CD4-positive, alpha-beta T cell (primary cell): ENCODE results near the gene KCNH1. TPM values are rescaled to one million over a fixed set of nuclear protein-coding genes. Genes with fewer than 3 reads are reported as not detected.

Experiments
- ATAC-seq: fragments of 200-7000 bp; cut with Tn5 transposase; one replicate; pipeline ENCODE4 v1.10.0; 2022; ENCODE audit warnings: mild to moderate bottlenecking; ENCODE audit not compliant: poor library complexity
- CTCF ChIA-PET: fragments of 350-600 bp; sonication (Branson Sonifier 250); formaldehyde crosslinking; loops from one replicate; lab custom pipeline; 2021; ENCODE audit warnings: antibody characterized with exemption, inconsistent platforms; lab: Charles Lee
- POLR2A ChIA-PET: fragments of 350-600 bp; sonication (Branson Sonifier 250); formaldehyde crosslinking; loops from one replicate; lab custom pipeline; 2021; ENCODE audit warnings: antibody characterized with exemption, inconsistent platforms; lab: Charles Lee
- DNase-seq, 14 experiments: peaks; one replicate each; pipeline ENCODE4 v3.0.0-alpha.2; 2013 to 2020; ENCODE audit warnings: mixed read lengths in 2 of 14
- H3K27ac ChIP-seq, 2 donors: one replicate each; pipeline versions ENCODE4 v1.5.1 to v1.7.0; 2013; ENCODE audit warnings: low read length in 2 of 2, low read depth in 1 of 2, mild to moderate bottlenecking in 1 of 2
- H3K27me3 ChIP-seq, 2 experiments: 1 replicate in 1 of 2; 2 replicates in 1 of 2; pipeline versions ENCODE4 v1.6.1 to v1.7.0; 2013; ENCODE audit warnings: low read length in 2 of 2, control low read depth in 1 of 2, mild to moderate bottlenecking in 1 of 2, moderate library complexity in 1 of 2; ENCODE audit not compliant: insufficient read depth in 2 of 2, control insufficient read depth in 1 of 2
- H3K36me3 ChIP-seq: one replicate; pipeline ENCODE4 v1.6.1; 2013; ENCODE audit warnings: low read length, control low read depth; ENCODE audit not compliant: insufficient read depth
- H3K4me1 ChIP-seq: one replicate; pipeline ENCODE4 v1.6.1; 2013; ENCODE audit warnings: low read length, control low read depth; ENCODE audit not compliant: insufficient read depth
- H3K4me3 ChIP-seq: one replicate; pipeline ENCODE4 v1.5.1; 2013; ENCODE audit warnings: mild to moderate bottlenecking, low read length, moderate library complexity
- H3K9me3 ChIP-seq, 2 experiments: 1 replicate in 1 of 2; 2 replicates in 1 of 2; pipeline versions ENCODE4 v1.6.1 to v1.7.0; 2013; ENCODE audit warnings: low read length in 2 of 2, mild to moderate bottlenecking in 2 of 2, control low read depth in 1 of 2, moderate library complexity in 1 of 2; ENCODE audit not compliant: control insufficient read depth in 1 of 2, insufficient read depth in 1 of 2
- H3K27ac Mint-ChIP-seq: one replicate; pipeline ENCODE4 v1.8.0; 2020; ENCODE audit warnings: mixed read lengths
- H3K27me3 Mint-ChIP-seq: one replicate; pipeline ENCODE4 v1.8.0; 2021; ENCODE audit warnings: mixed read lengths
- H3K36me3 Mint-ChIP-seq: one replicate; pipeline ENCODE4 v1.8.0; 2021; ENCODE audit warnings: low read depth, mixed read lengths
- H3K4me1 Mint-ChIP-seq: one replicate; pipeline ENCODE4 v1.8.0; 2021; ENCODE audit warnings: low read depth, mixed read lengths
- H3K4me3 Mint-ChIP-seq: one replicate; pipeline ENCODE4 v1.8.0; 2020; ENCODE audit warnings: mild to moderate bottlenecking, mixed read lengths
- H3K9me3 Mint-ChIP-seq: one replicate; pipeline ENCODE4 v1.8.0; 2020; ENCODE audit warnings: mixed read lengths
- intact Hi-C, 2 experiments: fragments of 100-400 bp; cut with DNase I in 1 of 2; cut with micrococcal nuclease in 1 of 2; formaldehyde crosslinking; loops; one replicate each; pipeline versions ENCODE4 v1.15.1 to v1.9.0; 2023 to 2025; cut with DNase I, micrococcal nuclease
- total RNA-seq, 174 experiments: library from RNA in 2 of 174; stranded (reverse) in 2 of 174; gene quantifications; one replicate each; pipeline ENCODE4 v1.2.3 and lab custom pipeline; 2021 to 2026
- TF ChIP-seq, protein P1 (sequence below): fragments of 200-600 bp; IDR thresholded peaks from one replicate; pipeline ENCODE4 v1.8.0; 2022; ENCODE audit warnings: antibody characterized with exemption, mild to moderate bottlenecking

KCNH1 gene
- total RNA-seq, 2 experiments from 2014 or later = not detected

DNA sequence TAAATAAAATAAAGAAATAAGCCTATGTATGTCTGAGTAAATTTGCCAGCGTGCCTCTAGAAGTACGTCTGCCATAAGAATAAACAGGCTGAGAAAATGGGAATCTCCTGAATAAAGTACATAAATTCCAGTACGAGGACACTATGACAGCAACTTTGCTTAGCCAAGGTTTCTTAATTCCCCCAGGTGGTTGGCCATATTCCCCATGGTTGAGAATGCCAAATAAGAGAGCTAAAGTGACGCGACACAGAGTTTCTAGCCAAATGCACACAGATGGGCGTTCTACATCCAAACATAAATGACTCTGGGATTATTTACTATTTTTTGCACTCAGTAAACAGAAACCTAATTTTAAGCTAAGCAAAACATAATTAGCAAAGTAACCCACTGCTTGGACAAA lies 19.5 kb downstream of the KCNH1 start:
- Histone ChIP-seq H3K4me3 (no peak overlapping the region), H3K9me3 (peaks cover 0 to 5% of the 10 kb centered on the region in 2 experiments), H3K4me1 (no peaks in the 10 kb centered on the region), H3K36me3 (no peaks in the 10 kb centered on the region), H3K27me3 (peaks cover 11 to 14% of the 10 kb centered on the region in 2 experiments), H3K27ac (no peak overlapping the region)
- intact Hi-C loops = no loop called here
- DNase-seq (no peak), ATAC-seq (no peak)
- POLR2A ChIA-PET = no interaction called here
- Mint-ChIP-seq H3K4me3 (no peak overlapping the region), H3K27me3 (peaks cover 61% of the 10 kb centered on the region), H3K27ac (no peak overlapping the region), H3K4me1 (no peaks in the 10 kb centered on the region), H3K36me3 (no peaks in the 10 kb centered on the region), H3K9me3 (no peaks in the 10 kb centered on the region)
- TF ChIP-seq, protein P1, sequence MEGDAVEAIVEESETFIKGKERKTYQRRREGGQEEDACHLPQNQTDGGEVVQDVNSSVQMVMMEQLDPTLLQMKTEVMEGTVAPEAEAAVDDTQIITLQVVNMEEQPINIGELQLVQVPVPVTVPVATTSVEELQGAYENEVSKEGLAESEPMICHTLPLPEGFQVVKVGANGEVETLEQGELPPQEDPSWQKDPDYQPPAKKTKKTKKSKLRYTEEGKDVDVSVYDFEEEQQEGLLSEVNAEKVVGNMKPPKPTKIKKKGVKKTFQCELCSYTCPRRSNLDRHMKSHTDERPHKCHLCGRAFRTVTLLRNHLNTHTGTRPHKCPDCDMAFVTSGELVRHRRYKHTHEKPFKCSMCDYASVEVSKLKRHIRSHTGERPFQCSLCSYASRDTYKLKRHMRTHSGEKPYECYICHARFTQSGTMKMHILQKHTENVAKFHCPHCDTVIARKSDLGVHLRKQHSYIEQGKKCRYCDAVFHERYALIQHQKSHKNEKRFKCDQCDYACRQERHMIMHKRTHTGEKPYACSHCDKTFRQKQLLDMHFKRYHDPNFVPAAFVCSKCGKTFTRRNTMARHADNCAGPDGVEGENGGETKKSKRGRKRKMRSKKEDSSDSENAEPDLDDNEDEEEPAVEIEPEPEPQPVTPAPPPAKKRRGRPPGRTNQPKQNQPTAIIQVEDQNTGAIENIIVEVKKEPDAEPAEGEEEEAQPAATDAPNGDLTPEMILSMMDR = no peak
- CTCF ChIA-PET = no interaction called here

DNA sequence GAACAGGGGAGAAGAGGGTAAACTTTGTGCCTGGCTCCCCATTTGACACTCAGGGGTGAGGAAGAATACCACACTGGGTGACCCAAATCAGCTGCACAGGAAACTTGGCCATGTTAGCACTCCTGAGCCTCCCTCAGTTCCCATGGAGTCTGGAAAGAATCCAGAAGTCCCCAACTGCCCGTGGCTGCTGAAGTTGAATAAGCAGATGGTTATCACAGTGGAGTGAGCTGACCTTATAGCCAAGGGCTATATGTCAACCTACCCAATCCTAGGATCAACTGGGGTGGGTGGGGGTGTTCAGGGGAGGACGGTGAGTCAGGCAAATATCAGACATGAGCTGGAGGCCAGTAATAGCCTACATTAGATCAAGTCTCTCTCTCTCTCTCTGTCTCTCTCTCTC lies 20.4 kb downstream of the KCNH1 start:
- CTCF ChIA-PET = no interaction called here
- POLR2A ChIA-PET = no interaction called here

DNA sequence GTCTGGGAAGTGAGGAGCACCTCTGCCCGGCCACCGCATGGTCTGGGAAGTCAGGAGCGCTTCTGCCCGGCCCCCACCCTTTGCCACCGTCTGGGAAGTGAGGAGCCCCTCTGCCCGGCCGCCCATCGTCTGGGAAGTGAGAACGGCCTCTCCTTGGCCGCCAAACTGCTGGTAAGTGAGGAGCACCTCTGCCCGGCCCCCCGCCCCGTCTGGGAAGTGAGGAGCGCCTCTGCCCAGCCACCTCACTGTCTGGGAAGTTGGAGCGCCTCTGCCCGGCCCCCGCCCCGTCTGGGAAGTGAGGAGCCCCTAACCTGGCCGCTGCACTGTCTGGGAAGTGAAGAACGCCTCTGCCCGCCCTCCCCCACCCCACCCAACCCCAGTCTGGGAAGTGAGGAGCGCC lies 22.6 kb downstream of the KCNH1 start:
- no peak overlapping the region for H3K27ac Mint-ChIP-seq
- intact Hi-C loops = no loop called here
- no peaks in the 10 kb centered on the region for H3K9me3 Mint-ChIP-seq
- peaks cover 51% of the 10 kb centered on the region for H3K27me3 Mint-ChIP-seq
- no peak overlapping the region for H3K4me3 Mint-ChIP-seq
- TF ChIP-seq, protein P1 = no peak
- Histone ChIP-seq H3K4me3 (no peak overlapping the region), H3K9me3 (peaks cover 0 to 5% of the 10 kb centered on the region in 2 experiments), H3K36me3 (no peaks in the 10 kb centered on the region), H3K27ac (no peak overlapping the region), H3K27me3 (peaks cover 9 to 22% of the 10 kb centered on the region in 2 experiments), H3K4me1 (no peaks in the 10 kb centered on the region)
- H3K4me1 Mint-ChIP-seq = no peaks in the 10 kb centered on the region
- DNase-seq (no peak), ATAC-seq (no peak)
- ChIA-PET POLR2A (no interaction called here), CTCF (no interaction called here)
- H3K36me3 Mint-ChIP-seq = no peaks in the 10 kb centered on the region

More for the DNA sequence above, 20.4 kb downstream of the KCNH1 start:
- no peaks in the 10 kb centered on the region for H3K36me3 ChIP-seq
- H3K9me3 ChIP-seq = peaks cover 0 to 5% of the 10 kb centered on the region in 2 experiments
- no peak for DNase-seq
- peaks cover 13 to 19% of the 10 kb centered on the region in 2 experiments for H3K27me3 ChIP-seq
- no peak overlapping the region for H3K27ac Mint-ChIP-seq
- H3K9me3 Mint-ChIP-seq = no peaks in the 10 kb centered on the region
- intact Hi-C loops = no loop called here
- no peak overlapping the region for H3K27ac ChIP-seq
- ATAC-seq = no peak
- H3K4me3 Mint-ChIP-seq = no peak overlapping the region
- H3K4me1 Mint-ChIP-seq = no peaks in the 10 kb centered on the region
- H3K27me3 Mint-ChIP-seq = peaks cover 65% of the 10 kb centered on the region
- H3K4me3 ChIP-seq = no peak overlapping the region
- no peaks in the 10 kb centered on the region for H3K36me3 Mint-ChIP-seq
- no peaks in the 10 kb centered on the region for H3K4me1 ChIP-seq
- TF ChIP-seq, protein P1 = no peak
